ENCODE measurements around the gene MCIDAS.
A peak's percentile ranks its signal among the peaks of the same experiment; 100 is the strongest.

Gene MCIDAS

GRCh38 chr5:55226934-55227663 is at the start of gene MCIDAS:
TSS of gene MCIDAS (minus strand) at chr5:55227315. CDS start at chr5:55227138, 177 bp downstream.
- peak; percentile 81 for DNase-seq

- DNase-seq = peak; percentile 75
Observed at GRCh38 chr5:55276771-55277170, 49.7 kb upstream of the MCIDAS start.

- DNase-seq = no peak
Observed at GRCh38 chr5:55258339-55258738, 31.2 kb upstream of the MCIDAS start.

- no peak for DNase-seq
Observed at GRCh38 chr5:55254802-55255201, 27.7 kb upstream of the MCIDAS start.

- no peak for DNase-seq
Observed at GRCh38 chr5:55250064-55250463, 22.9 kb upstream of the MCIDAS start.

- DNase-seq = no peak
Observed at GRCh38 chr5:55241746-55242145, 14.6 kb upstream of the MCIDAS start.

GRCh38 chr5:55236800-55237199 is 9.7 kb upstream of the MCIDAS start:
- DNase-seq = no peak

- peak; percentile 63 for DNase-seq
Observed at GRCh38 chr5:55234121-55234700, 7.1 kb upstream of the MCIDAS start.

- peak; percentile 93 for DNase-seq
Observed at GRCh38 chr5:55232985-55233928, 6.1 kb upstream of the MCIDAS start, which contains the start of gene CCNO. TSS of gene CCNO (minus strand) at chr5:55233608. CDS start at chr5:55233523, 85 bp downstream.

- DNase-seq = peak; percentile 72
Observed at GRCh38 chr5:55232271-55232984, 5.3 kb upstream of the MCIDAS start.

- DNase-seq = no peak
Observed at GRCh38 chr5:55231919-55232270, 4.8 kb upstream of the MCIDAS start.

- DNase-seq = peak; percentile 79
Observed at GRCh38 chr5:55231029-55231918, 4.2 kb upstream of the MCIDAS start.

- peak; percentile 7 for DNase-seq
Observed at GRCh38 chr5:55230086-55230629, 3.0 kb upstream of the MCIDAS start.

GRCh38 chr5:55227664-55228430 is 732 bp upstream of the MCIDAS start:
- no peak for DNase-seq

- peak; percentile 90 for DNase-seq
Observed at GRCh38 chr5:55226027-55226933, 835 bp downstream of the MCIDAS start.

GRCh38 chr5:55225346-55225745 is 1.8 kb downstream of the MCIDAS start:
- no peak for DNase-seq

GRCh38 chr5:55223812-55224240 is 3.3 kb downstream of the MCIDAS start:
- DNase-seq = peak; percentile 9

GRCh38 chr5:55222985-55223811 is 3.9 kb downstream of the MCIDAS start:
- DNase-seq = peak; percentile 69

Data from islet precursor cell (in vitro differentiated cells).